ENCODE data around the gene TMEM168. TPM values are rescaled to one million over a fixed set of nuclear protein-coding genes. Genes with fewer than 3 reads are reported as not detected.

Gene TMEM168
- total RNA-seq, 1 experiment from 2014 or later: 11.2 TPM

DNA sequence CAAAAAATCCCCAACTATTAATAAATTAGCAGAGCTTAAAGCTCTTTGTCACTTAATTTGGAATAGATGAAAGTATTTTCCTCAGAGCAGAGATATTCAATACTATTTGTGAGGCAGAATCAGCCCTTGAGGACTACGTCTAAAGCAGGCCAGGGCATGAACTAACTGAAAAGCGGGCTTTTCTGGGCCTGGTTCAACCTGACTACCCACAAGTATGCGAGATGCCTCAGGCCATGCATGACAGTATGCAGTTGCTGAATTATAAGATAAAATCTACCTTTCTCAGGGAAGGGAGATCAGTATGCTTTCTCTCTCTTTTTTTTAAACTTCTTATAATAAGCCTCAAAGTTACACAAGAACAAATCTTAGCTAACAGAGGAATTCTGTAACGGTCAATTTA is 20.1 kb downstream of the TMEM168 start:
- Mint-ChIP-seq H3K4me3 (no peak overlapping the region), H3K9me3 (no peaks in the 10 kb centered on the region), H3K27ac (no peak overlapping the region), H3K4me1 (no peaks in the 10 kb centered on the region; the same call in 1 of the 2 replicates), H3K36me3 (no peaks in the 10 kb centered on the region), H3K27me3 (ENCODE audit: low read depth) (no peaks in the 10 kb centered on the region)
- DNase-seq (ENCODE audit: low spot score) (no peak), ATAC-seq (peak; percentile 75)
- TF ChIP-seq FOXK1 (CRISPR knock-in tag; IDR thresholded peaks at IDR 0.05) (no peak), ZNF219 (CRISPR knock-in tag; IDR thresholded peaks at IDR 0.05; ENCODE audit: borderline replicate concordance) (no peak), TEAD4 (CRISPR knock-in tag; IDR thresholded peaks at IDR 0.05) (no peak), OVOL2 (CRISPR knock-in tag; IDR thresholded peaks at IDR 0.05; ENCODE audit: borderline replicate concordance) (no peak), GTF2I (CRISPR knock-in tag; conservative IDR thresholded peaks at IDR 0.05) (no peak), EMX1 (CRISPR knock-in tag; IDR thresholded peaks at IDR 0.05) (no peak), NR2C2 (CRISPR knock-in tag; IDR thresholded peaks at IDR 0.05) (no peak), CBFB (CRISPR knock-in tag; IDR thresholded peaks at IDR 0.05; ENCODE audit: low read depth) (no peak), ZNF396 (CRISPR knock-in tag; IDR thresholded peaks at IDR 0.05; ENCODE audit: borderline replicate concordance) (no peak), KAT7 (CRISPR knock-in tag; IDR thresholded peaks at IDR 0.05; ENCODE audit: borderline replicate concordance) (no peak), RELA (CRISPR knock-in tag; IDR thresholded peaks at IDR 0.05; ENCODE audit: borderline replicate concordance) (no peak), SMAD3 (CRISPR knock-in tag; IDR thresholded peaks at IDR 0.05; ENCODE audit: borderline replicate concordance) (no peak), ELF4 (CRISPR knock-in tag; IDR thresholded peaks at IDR 0.05; ENCODE audit: low read depth) (no peak)
- TF ChIP-seq, protein P1, sequence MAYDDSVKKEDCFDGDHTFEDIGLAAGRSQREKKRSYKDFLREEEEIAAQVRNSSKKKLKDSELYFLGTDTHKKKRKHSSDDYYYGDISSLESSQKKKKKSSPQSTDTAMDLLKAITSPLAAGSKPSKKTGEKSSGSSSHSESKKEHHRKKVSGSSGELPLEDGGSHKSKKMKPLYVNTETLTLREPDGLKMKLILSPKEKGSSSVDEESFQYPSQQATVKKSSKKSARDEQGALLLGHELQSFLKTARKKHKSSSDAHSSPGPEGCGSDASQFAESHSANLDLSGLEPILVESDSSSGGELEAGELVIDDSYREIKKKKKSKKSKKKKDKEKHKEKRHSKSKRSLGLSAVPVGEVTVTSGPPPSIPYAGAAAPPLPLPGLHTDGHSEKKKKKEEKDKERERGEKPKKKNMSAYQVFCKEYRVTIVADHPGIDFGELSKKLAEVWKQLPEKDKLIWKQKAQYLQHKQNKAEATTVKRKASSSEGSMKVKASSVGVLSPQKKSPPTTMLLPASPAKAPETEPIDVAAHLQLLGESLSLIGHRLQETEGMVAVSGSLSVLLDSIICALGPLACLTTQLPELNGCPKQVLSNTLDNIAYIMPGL (CRISPR knock-in tag; IDR thresholded peaks at IDR 0.05): no peak
- TF ChIP-seq, protein P2, sequence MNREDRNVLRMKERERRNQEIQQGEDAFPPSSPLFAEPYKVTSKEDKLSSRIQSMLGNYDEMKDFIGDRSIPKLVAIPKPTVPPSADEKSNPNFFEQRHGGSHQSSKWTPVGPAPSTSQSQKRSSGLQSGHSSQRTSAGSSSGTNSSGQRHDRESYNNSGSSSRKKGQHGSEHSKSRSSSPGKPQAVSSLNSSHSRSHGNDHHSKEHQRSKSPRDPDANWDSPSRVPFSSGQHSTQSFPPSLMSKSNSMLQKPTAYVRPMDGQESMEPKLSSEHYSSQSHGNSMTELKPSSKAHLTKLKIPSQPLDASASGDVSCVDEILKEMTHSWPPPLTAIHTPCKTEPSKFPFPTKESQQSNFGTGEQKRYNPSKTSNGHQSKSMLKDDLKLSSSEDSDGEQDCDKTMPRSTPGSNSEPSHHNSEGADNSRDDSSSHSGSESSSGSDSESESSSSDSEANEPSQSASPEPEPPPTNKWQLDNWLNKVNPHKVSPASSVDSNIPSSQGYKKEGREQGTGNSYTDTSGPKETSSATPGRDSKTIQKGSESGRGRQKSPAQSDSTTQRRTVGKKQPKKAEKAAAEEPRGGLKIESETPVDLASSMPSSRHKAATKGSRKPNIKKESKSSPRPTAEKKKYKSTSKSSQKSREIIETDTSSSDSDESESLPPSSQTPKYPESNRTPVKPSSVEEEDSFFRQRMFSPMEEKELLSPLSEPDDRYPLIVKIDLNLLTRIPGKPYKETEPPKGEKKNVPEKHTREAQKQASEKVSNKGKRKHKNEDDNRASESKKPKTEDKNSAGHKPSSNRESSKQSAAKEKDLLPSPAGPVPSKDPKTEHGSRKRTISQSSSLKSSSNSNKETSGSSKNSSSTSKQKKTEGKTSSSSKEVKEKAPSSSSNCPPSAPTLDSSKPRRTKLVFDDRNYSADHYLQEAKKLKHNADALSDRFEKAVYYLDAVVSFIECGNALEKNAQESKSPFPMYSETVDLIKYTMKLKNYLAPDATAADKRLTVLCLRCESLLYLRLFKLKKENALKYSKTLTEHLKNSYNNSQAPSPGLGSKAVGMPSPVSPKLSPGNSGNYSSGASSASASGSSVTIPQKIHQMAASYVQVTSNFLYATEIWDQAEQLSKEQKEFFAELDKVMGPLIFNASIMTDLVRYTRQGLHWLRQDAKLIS (CRISPR knock-in tag; IDR thresholded peaks at IDR 0.05; ENCODE audit: borderline replicate concordance): no peak
- TF ChIP-seq, protein P3, sequence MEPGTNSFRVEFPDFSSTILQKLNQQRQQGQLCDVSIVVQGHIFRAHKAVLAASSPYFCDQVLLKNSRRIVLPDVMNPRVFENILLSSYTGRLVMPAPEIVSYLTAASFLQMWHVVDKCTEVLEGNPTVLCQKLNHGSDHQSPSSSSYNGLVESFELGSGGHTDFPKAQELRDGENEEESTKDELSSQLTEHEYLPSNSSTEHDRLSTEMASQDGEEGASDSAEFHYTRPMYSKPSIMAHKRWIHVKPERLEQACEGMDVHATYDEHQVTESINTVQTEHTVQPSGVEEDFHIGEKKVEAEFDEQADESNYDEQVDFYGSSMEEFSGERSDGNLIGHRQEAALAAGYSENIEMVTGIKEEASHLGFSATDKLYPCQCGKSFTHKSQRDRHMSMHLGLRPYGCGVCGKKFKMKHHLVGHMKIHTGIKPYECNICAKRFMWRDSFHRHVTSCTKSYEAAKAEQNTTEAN (CRISPR knock-in tag; IDR thresholded peaks at IDR 0.05): no peak
- TF ChIP-seq, protein P4, sequence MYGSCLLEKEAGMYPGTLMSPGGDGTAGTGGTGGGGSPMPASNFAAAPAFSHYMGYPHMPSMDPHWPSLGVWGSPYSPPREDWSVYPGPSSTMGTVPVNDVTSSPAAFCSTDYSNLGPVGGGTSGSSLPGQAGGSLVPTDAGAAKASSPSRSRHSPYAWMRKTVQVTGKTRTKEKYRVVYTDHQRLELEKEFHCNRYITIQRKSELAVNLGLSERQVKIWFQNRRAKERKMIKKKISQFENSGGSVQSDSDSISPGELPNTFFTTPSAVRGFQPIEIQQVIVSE (CRISPR knock-in tag; IDR thresholded peaks at IDR 0.05; ENCODE audit: borderline replicate concordance): no peak
- TF ChIP-seq, protein P5, sequence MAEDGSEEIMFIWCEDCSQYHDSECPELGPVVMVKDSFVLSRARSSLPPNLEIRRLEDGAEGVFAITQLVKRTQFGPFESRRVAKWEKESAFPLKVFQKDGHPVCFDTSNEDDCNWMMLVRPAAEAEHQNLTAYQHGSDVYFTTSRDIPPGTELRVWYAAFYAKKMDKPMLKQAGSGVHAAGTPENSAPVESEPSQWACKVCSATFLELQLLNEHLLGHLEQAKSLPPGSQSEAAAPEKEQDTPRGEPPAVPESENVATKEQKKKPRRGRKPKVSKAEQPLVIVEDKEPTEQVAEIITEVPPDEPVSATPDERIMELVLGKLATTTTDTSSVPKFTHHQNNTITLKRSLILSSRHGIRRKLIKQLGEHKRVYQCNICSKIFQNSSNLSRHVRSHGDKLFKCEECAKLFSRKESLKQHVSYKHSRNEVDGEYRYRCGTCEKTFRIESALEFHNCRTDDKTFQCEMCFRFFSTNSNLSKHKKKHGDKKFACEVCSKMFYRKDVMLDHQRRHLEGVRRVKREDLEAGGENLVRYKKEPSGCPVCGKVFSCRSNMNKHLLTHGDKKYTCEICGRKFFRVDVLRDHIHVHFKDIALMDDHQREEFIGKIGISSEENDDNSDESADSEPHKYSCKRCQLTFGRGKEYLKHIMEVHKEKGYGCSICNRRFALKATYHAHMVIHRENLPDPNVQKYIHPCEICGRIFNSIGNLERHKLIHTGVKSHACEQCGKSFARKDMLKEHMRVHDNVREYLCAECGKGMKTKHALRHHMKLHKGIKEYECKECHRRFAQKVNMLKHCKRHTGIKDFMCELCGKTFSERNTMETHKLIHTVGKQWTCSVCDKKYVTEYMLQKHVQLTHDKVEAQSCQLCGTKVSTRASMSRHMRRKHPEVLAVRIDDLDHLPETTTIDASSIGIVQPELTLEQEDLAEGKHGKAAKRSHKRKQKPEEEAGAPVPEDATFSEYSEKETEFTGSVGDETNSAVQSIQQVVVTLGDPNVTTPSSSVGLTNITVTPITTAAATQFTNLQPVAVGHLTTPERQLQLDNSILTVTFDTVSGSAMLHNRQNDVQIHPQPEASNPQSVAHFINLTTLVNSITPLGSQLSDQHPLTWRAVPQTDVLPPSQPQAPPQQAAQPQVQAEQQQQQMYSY (CRISPR knock-in tag; IDR thresholded peaks at IDR 0.05): no peak
- TF ChIP-seq, protein P6, sequence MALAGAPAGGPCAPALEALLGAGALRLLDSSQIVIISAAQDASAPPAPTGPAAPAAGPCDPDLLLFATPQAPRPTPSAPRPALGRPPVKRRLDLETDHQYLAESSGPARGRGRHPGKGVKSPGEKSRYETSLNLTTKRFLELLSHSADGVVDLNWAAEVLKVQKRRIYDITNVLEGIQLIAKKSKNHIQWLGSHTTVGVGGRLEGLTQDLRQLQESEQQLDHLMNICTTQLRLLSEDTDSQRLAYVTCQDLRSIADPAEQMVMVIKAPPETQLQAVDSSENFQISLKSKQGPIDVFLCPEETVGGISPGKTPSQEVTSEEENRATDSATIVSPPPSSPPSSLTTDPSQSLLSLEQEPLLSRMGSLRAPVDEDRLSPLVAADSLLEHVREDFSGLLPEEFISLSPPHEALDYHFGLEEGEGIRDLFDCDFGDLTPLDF (CRISPR knock-in tag; IDR thresholded peaks at IDR 0.05): no peak
- TF ChIP-seq, protein P7, sequence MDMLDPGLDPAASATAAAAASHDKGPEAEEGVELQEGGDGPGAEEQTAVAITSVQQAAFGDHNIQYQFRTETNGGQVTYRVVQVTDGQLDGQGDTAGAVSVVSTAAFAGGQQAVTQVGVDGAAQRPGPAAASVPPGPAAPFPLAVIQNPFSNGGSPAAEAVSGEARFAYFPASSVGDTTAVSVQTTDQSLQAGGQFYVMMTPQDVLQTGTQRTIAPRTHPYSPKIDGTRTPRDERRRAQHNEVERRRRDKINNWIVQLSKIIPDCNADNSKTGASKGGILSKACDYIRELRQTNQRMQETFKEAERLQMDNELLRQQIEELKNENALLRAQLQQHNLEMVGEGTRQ (CRISPR knock-in tag; IDR thresholded peaks at IDR 0.05): no peak
- POLR2A ChIA-PET: no interaction called here
- CTCF ChIA-PET: no interaction called here
